Ishikawa (cell line): Measurements from ENCODE around the gene LCN1.

Source experiments
- CEBPB ChIP-seq: IDR thresholded peaks from 2 replicates; pipeline ENCODE4 v1.6.1; 2012
- CREB1 ChIP-seq: IDR thresholded peaks from 2 replicates; pipeline ENCODE4 v1.6.1; 2012; ENCODE audit warnings: low read depth
- EGR1 ChIP-seq: IDR thresholded peaks from 2 replicates; pipeline ENCODE4 v1.6.1; 2012
- EP300 ChIP-seq: IDR thresholded peaks from 2 replicates; pipeline ENCODE4 v1.6.1; 2012; ENCODE audit warnings: borderline replicate concordance
- FOXM1 ChIP-seq: IDR thresholded peaks from 2 replicates; pipeline ENCODE4 v1.6.1; 2012; ENCODE audit warnings: low read depth, borderline replicate concordance
- MAX ChIP-seq: IDR thresholded peaks from 2 replicates; pipeline ENCODE4 v1.6.1; 2012
- NFIC ChIP-seq: IDR thresholded peaks from 2 replicates; pipeline ENCODE4 v1.6.1; 2012
- RAD21 ChIP-seq: IDR thresholded peaks from 2 replicates; pipeline ENCODE4 v1.6.1; 2012; ENCODE audit warnings: low read depth
- TAF1 ChIP-seq: IDR thresholded peaks from 2 replicates; pipeline ENCODE4 v1.6.1; 2012; ENCODE audit warnings: low read depth, mild to moderate bottlenecking
- TCF12 ChIP-seq: IDR thresholded peaks from 2 replicates; pipeline ENCODE4 v1.6.1; 2012; ENCODE audit warnings: low read depth
- TEAD4 ChIP-seq: IDR thresholded peaks from 2 replicates; pipeline ENCODE4 v1.6.1; 2012
- USF1 ChIP-seq: IDR thresholded peaks from 2 replicates; pipeline ENCODE4 v1.6.1; 2012
- ZBTB7A ChIP-seq: IDR thresholded peaks from 2 replicates; pipeline ENCODE4 v1.6.1; 2012; ENCODE audit warnings: low read depth
- TF ChIP-seq, protein P1 (sequence below): IDR thresholded peaks from 2 replicates; pipeline ENCODE4 v1.6.1; 2012; ENCODE audit warnings: low read depth, mild to moderate bottlenecking

Gene LCN1

DNA sequence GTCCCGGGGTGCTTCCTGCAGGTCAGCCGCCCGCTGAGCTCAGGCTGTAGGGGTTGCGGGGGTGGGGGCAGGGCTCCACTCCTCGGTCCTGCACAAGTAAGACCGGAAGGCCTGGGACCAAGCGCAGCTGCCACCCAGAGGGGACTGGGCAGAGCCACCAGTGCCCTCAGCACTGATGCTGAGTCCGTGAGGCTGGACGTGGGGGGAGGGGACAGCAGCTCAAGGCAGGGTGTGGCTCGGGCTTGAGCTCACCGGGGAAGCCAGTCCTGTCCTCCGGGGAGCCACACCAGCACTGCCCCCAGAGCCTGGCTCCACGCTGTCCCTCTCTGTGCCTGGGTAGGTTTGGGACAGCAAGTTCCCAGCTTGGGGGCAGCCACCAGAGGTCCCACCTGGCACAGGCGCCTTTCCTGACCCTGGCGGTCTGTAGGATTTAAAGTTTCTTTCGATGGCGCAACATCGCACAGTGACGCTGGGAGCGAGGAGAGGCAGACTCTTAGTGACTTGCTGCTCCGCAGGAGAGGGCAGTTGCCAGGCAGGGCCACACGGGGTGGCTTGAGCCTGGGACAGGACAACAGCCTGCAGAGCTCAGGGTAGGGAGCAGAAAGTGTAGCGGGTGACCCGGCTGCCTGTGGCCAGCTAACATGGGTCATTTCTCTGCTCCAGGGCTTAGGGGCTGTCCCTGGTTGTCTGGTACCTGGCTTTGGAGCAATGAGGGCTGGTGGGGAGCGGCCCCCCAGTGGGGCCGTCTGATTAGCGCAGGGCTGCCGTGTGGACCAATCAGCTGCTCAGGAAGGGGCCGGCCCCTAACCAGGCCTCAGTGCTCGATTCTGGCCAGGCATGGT lies 5.7 kb downstream of the LCN1 start:
- TF ChIP-seq TAF1 = no peak
- TF ChIP-seq TCF12 = no peak

GRCh38 chr9:135530146-135530545 lies 8.9 kb downstream of the LCN1 start:
- no peak for TF ChIP-seq NFIC
- TF ChIP-seq FOXM1 = no peak
- no peak for TF ChIP-seq CREB1
- no peak for TF ChIP-seq MAX
- no peak for TF ChIP-seq TAF1
- no peak for TF ChIP-seq EP300
- TF ChIP-seq, protein P1, sequence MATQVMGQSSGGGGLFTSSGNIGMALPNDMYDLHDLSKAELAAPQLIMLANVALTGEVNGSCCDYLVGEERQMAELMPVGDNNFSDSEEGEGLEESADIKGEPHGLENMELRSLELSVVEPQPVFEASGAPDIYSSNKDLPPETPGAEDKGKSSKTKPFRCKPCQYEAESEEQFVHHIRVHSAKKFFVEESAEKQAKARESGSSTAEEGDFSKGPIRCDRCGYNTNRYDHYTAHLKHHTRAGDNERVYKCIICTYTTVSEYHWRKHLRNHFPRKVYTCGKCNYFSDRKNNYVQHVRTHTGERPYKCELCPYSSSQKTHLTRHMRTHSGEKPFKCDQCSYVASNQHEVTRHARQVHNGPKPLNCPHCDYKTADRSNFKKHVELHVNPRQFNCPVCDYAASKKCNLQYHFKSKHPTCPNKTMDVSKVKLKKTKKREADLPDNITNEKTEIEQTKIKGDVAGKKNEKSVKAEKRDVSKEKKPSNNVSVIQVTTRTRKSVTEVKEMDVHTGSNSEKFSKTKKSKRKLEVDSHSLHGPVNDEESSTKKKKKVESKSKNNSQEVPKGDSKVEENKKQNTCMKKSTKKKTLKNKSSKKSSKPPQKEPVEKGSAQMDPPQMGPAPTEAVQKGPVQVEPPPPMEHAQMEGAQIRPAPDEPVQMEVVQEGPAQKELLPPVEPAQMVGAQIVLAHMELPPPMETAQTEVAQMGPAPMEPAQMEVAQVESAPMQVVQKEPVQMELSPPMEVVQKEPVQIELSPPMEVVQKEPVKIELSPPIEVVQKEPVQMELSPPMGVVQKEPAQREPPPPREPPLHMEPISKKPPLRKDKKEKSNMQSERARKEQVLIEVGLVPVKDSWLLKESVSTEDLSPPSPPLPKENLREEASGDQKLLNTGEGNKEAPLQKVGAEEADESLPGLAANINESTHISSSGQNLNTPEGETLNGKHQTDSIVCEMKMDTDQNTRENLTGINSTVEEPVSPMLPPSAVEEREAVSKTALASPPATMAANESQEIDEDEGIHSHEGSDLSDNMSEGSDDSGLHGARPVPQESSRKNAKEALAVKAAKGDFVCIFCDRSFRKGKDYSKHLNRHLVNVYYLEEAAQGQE = no peak
- no peak for TF ChIP-seq TEAD4

- no peak for TF ChIP-seq TEAD4
- no peak for TF ChIP-seq CREB1
- TF ChIP-seq MAX = no peak
- TF ChIP-seq NFIC = no peak
- TF ChIP-seq TAF1 = no peak
- no peak for TF ChIP-seq EP300
- TF ChIP-seq, protein P1 = no peak
- TF ChIP-seq USF1 = no peak
- no peak for TF ChIP-seq ZBTB7A
- no peak for TF ChIP-seq CEBPB
- TF ChIP-seq TCF12 = no peak
- no peak for TF ChIP-seq EGR1
Observed at GRCh38 chr9:135531096-135531495, 9.9 kb downstream of the LCN1 start.

DNA sequence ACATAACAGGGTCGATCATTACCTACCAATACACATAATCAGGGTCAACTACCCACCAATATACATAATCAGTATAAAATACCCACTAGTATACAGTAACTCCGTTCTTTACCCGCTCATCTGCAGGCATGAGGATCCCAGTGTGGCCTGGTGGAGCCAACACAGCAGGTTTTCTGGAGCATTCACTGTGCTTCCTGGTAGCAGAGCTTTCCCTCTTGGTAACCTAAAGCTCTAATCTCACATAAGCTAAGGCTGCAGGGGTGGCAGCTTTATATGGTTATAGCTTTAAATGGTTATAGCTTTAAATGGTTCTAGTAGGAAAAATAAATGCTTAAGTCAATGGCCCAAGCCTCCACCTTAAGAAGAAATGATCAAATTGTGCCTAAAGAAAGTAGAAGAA lies 11.9 kb downstream of the LCN1 start:
- TF ChIP-seq EP300 = no peak

DNA sequence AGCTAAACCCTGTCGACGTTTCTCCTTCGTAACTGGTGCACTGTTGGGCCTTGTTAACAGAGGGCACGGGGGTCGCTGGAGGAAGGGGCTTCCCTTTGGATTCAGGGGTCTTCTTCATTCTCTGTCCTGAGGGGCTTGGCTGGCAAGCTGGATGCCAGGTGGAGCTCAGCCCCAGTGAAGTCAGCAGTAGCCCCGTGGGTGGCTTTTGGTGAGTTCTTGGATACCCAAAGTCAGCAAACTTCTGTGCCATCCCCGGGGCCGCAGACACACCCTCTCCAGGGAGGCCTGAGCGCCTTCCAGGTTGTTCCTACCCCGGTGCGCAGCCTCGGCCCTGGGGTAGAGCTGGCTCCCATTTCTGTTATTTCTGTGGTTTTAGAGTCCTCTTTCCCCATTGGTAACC lies 12.4 kb downstream of the LCN1 start:
- no peak for TF ChIP-seq FOXM1
- no peak for TF ChIP-seq RAD21
- TF ChIP-seq TCF12 = no peak
- TF ChIP-seq CEBPB = no peak
- TF ChIP-seq USF1 = no peak
- no peak for TF ChIP-seq TEAD4
- TF ChIP-seq, protein P1 = no peak
- TF ChIP-seq EP300 = no peak
- TF ChIP-seq EGR1 = no peak
- no peak for TF ChIP-seq ZBTB7A
- TF ChIP-seq CREB1 = no peak
- TF ChIP-seq NFIC = no peak

DNA sequence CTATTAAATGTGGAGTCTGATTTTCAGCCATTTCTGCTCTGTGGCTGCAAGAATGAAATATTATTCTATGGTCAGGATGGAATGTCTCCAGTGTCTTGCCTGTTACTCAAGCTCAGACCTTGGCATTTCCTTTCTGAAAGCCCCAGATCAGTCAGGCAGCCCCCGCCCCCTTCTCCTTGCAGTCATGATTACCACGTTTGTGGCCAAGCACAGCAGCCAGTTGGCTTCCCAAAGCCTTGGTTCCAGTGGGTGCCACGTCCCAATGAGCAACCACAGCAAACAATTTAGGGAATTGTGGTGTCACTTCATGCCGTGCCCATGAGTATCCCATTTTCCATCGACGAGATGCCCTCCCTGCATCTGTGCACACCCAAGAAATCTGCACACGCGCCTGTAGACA lies 15.0 kb downstream of the LCN1 start:
- no peak for TF ChIP-seq NFIC
- no peak for TF ChIP-seq TCF12
- no peak for TF ChIP-seq TEAD4
- TF ChIP-seq CEBPB = no peak
- no peak for TF ChIP-seq ZBTB7A
- TF ChIP-seq EP300 = no peak
- TF ChIP-seq FOXM1 = no peak
